ENCODE results near the gene ZSCAN26. TPM values are rescaled to one million over a fixed set of nuclear protein-coding genes. Genes with fewer than 3 reads are reported as not detected.

The ZSCAN26 gene
- total RNA-seq, result 6.4 and 9.0 TPM in 2 replicates

GRCh38 chr6:28266962-28267694, at the start of gene ZSCAN26:
ZSCAN26 (plus strand) TSS chr6:28267143; CDS start chr6:28271920, 4,777 bp downstream.
- DNase-seq (ENCODE audit: low read depth in 2 of 2), result peak; percentile 43 to 88

GRCh38 chr6:28217890-28218289, 49.1 kb upstream of the ZSCAN26 start:
- no peak for DNase-seq (ENCODE audit: low read depth in 2 of 2)

- DNase-seq (ENCODE audit: low read depth in 2 of 2), result peak in 1 of 2 donors; percentile 56
Observed at GRCh38 chr6:28218312-28219248, 48.4 kb upstream of the ZSCAN26 start.

GRCh38 chr6:28220257-28221133, 46.4 kb upstream of the ZSCAN26 start:
- no peak for DNase-seq (ENCODE audit: low read depth in 2 of 2)

- no peak for DNase-seq (ENCODE audit: low read depth in 2 of 2)
Observed at GRCh38 chr6:28224131-28225055, 42.5 kb upstream of the ZSCAN26 start.

- peak; percentile 65 to 88 for DNase-seq (ENCODE audit: low read depth in 2 of 2)
Observed at GRCh38 chr6:28225056-28225834, 41.7 kb upstream of the ZSCAN26 start, which contains the start of gene ZSCAN9. ZSCAN9 (plus strand) TSS chr6:28225275; CDS start chr6:28227085, 1,810 bp downstream.

GRCh38 chr6:28226460-28226859, 40.5 kb upstream of the ZSCAN26 start:
- DNase-seq (ENCODE audit: low read depth in 2 of 2), result no peak

- DNase-seq (ENCODE audit: low read depth in 2 of 2), result no peak
Observed at GRCh38 chr6:28232785-28233184, 34.2 kb upstream of the ZSCAN26 start.

- DNase-seq (ENCODE audit: low read depth in 2 of 2), result no peak
Observed at GRCh38 chr6:28235912-28236452, 31.0 kb upstream of the ZSCAN26 start.

GRCh38 chr6:28239636-28240035, 27.3 kb upstream of the ZSCAN26 start:
- no peak for DNase-seq (ENCODE audit: low read depth in 2 of 2)

GRCh38 chr6:28240471-28240870, 26.5 kb upstream of the ZSCAN26 start:
- DNase-seq (ENCODE audit: low read depth in 2 of 2), result no peak

- DNase-seq (ENCODE audit: low read depth in 2 of 2), result no peak
Observed at GRCh38 chr6:28243946-28244345, 23.0 kb upstream of the ZSCAN26 start.

GRCh38 chr6:28245206-28245941, 21.6 kb upstream of the ZSCAN26 start:
- DNase-seq (ENCODE audit: low read depth in 2 of 2), result no peak

GRCh38 chr6:28248916-28249315, 18.0 kb upstream of the ZSCAN26 start:
- DNase-seq (ENCODE audit: low read depth in 2 of 2), result no peak

- DNase-seq (ENCODE audit: low read depth in 2 of 2), result no peak
Observed at GRCh38 chr6:28250747-28251146, 16.2 kb upstream of the ZSCAN26 start.

- peak in 1 of 2 donors; percentile 25 for DNase-seq (ENCODE audit: low read depth in 2 of 2)
Observed at GRCh38 chr6:28251661-28252008, 15.3 kb upstream of the ZSCAN26 start.

GRCh38 chr6:28252009-28252975, 14.7 kb upstream of the ZSCAN26 start, which contains the start of gene ZKSCAN4:
ZKSCAN4 (minus strand) TSS chr6:28252269; CDS start chr6:28251980, 289 bp downstream.
- peak; percentile 67 to 86 for DNase-seq (ENCODE audit: low read depth in 2 of 2)
